Measurements from ENCODE around the gene TCEANC. TPM values are rescaled to one million over a fixed set of nuclear protein-coding genes. Genes with fewer than 3 reads are reported as not detected.
"Not testable (repeated sequence)": the region's sequence is repeated elsewhere in the genome, so short reads cannot be mapped to it uniquely, and the experiment has no call there.

TCEANC gene
- total RNA-seq, 3 donors from 2014 or later: 4.6 to 7.8 (median 5.2) TPM

- intact Hi-C loops (cut with DNase I; ENCODE audit: low total_unique reads): no loop called here
- no peaks in the 10 kb centered on the region for H3K36me3 ChIP-seq
- H3K4me3 ChIP-seq: no peak overlapping the region
- peaks cover 0 to 54% of the 10 kb centered on the region in 2 donors for H3K27me3 ChIP-seq
- no peak for DNase-seq (ENCODE audit: low spot score in 2 of 2)
- TF ChIP-seq CTCF (IDR thresholded peaks at IDR 0.05) (no peak), POLR2AphosphoS5 (IDR thresholded peaks at IDR 0.05) (no peak), POLR2A (IDR thresholded peaks at IDR 0.05) (no peak)
- no peak overlapping the region for H3K27ac ChIP-seq
- H3K9me3 ChIP-seq: peaks cover 7 to 13% of the 10 kb centered on the region in 2 donors
- no peaks in the 10 kb centered on the region for H3K4me1 ChIP-seq
Measured at GRCh38 chrX:13620207-13620606, 32.7 kb upstream of the TCEANC start.

GRCh38 chrX:13622401-13622964 is 30.5 kb upstream of the TCEANC start:
- no peak for DNase-seq (ENCODE audit: low spot score in 2 of 2)
- Histone ChIP-seq H3K27me3 (peaks cover 0 to 65% of the 10 kb centered on the region in 2 donors), H3K36me3 (no peaks in the 10 kb centered on the region), H3K9me3 (peaks cover 7 to 13% of the 10 kb centered on the region in 2 donors), H3K27ac (no peak overlapping the region), H3K4me3 (no peak overlapping the region), H3K4me1 (no peaks in the 10 kb centered on the region)
- TF ChIP-seq CTCF (IDR thresholded peaks at IDR 0.05) (no peak), POLR2AphosphoS5 (IDR thresholded peaks at IDR 0.05) (no peak), POLR2A (IDR thresholded peaks at IDR 0.05) (no peak)
- intact Hi-C loops (cut with DNase I; ENCODE audit: low total_unique reads): no loop called here

GRCh38 chrX:13627306-13627705 is 25.6 kb upstream of the TCEANC start:
- no peak for TF ChIP-seq POLR2A (IDR thresholded peaks at IDR 0.05)
- no peak for TF ChIP-seq CTCF (IDR thresholded peaks at IDR 0.05)
- no peak for TF ChIP-seq POLR2AphosphoS5 (IDR thresholded peaks at IDR 0.05)

GRCh38 chrX:13637224-13637623 is 15.7 kb upstream of the TCEANC start:
- H3K36me3 ChIP-seq; H3K27ac ChIP-seq; intact Hi-C loops (cut with DNase I; ENCODE audit: low total_unique reads): not testable (repeated sequence)

More at GRCh38 chrX:13627306-13627705, 25.6 kb upstream of the TCEANC start:
- no peaks in the 10 kb centered on the region for H3K36me3 ChIP-seq
- no peak overlapping the region for H3K27ac ChIP-seq
- intact Hi-C loops (cut with DNase I; ENCODE audit: low total_unique reads): no loop called here
- H3K9me3 ChIP-seq: peaks cover 11 to 25% of the 10 kb centered on the region in 2 donors
- H3K27me3 ChIP-seq: peaks cover 0 to 57% of the 10 kb centered on the region in 2 donors
- no peaks in the 10 kb centered on the region for H3K4me1 ChIP-seq
- H3K4me3 ChIP-seq: no peak overlapping the region
- DNase-seq (ENCODE audit: low spot score in 2 of 2): no peak

GRCh38 chrX:13638021-13638420 is 14.9 kb upstream of the TCEANC start:
- H3K4me3 ChIP-seq: no peak overlapping the region
- TF ChIP-seq CTCF (IDR thresholded peaks at IDR 0.05) (no peak), POLR2AphosphoS5 (IDR thresholded peaks at IDR 0.05) (no peak), POLR2A (IDR thresholded peaks at IDR 0.05) (no peak)
- H3K27ac ChIP-seq: no peak overlapping the region
- intact Hi-C loops (cut with DNase I; ENCODE audit: low total_unique reads): no loop called here
- no peaks in the 10 kb centered on the region for H3K36me3 ChIP-seq
- no peaks in the 10 kb centered on the region for H3K4me1 ChIP-seq
- H3K9me3 ChIP-seq: peaks cover 7 to 24% of the 10 kb centered on the region in 2 donors
- peaks cover 0 to 70% of the 10 kb centered on the region in 2 donors for H3K27me3 ChIP-seq
- DNase-seq (ENCODE audit: low spot score in 2 of 2): no peak

More at GRCh38 chrX:13637224-13637623, 15.7 kb upstream of the TCEANC start:
- Histone ChIP-seq H3K27me3 (peaks cover 0 to 69% of the 10 kb centered on the region in 2 donors), H3K9me3 (peaks cover 7 to 24% of the 10 kb centered on the region in 2 donors)
- not testable (repeated sequence) for H3K4me3 ChIP-seq; H3K4me1 ChIP-seq; DNase-seq (ENCODE audit: low spot score in 2 of 2)
